Hepatocyte (in vitro differentiated cells): ENCODE results near the gene GASK1B. TPM values are rescaled to one million over a fixed set of nuclear protein-coding genes. Genes with fewer than 3 reads are reported as not detected.

Experiments used
- DNase-seq: peaks from one replicate; pipeline ENCODE4 v3.0.0-alpha.2; 2016; ENCODE audit warnings: low spot score
- H2AFZ ChIP-seq: fragments of 200-600 bp; sonication (generic); 2 replicates; pipeline ENCODE4 v1.6.0; 2016; ENCODE audit warnings: antibody characterized with exemption, mild to moderate bottlenecking
- H3K27ac ChIP-seq: fragments of 200-600 bp; sonication (generic); 2 replicates; pipeline ENCODE4 v1.5.1; 2016; ENCODE audit warnings: mild to moderate bottlenecking
- H3K27me3 ChIP-seq: fragments of 200-600 bp; sonication (generic); 2 replicates; pipeline ENCODE4 v1.6.1; 2016
- H3K36me3 ChIP-seq: fragments of 200-600 bp; sonication (generic); replicated peaks from 2 replicates; pipeline ENCODE4 v1.5.1; 2016; ENCODE audit warnings: low read depth; ENCODE audit not compliant: insufficient read depth
- H3K4me1 ChIP-seq: fragments of 200-600 bp; sonication (generic); 2 replicates; pipeline ENCODE4 v1.5.1; 2016; ENCODE audit warnings: mild to moderate bottlenecking, moderate library complexity; ENCODE audit not compliant: insufficient read depth
- H3K4me2 ChIP-seq: fragments of 200-600 bp; sonication (generic); 2 replicates; pipeline ENCODE4 v1.6.0; 2016
- H3K4me3 ChIP-seq: fragments of 200-600 bp; sonication (generic); 2 replicates; pipeline ENCODE4 v1.5.1; 2016; ENCODE audit warnings: mild to moderate bottlenecking
- H3K79me2 ChIP-seq: fragments of 200-600 bp; sonication (generic); 2 replicates; pipeline ENCODE4 v1.6.0; 2017; ENCODE audit warnings: mild to moderate bottlenecking
- H3K9me2 ChIP-seq: fragments of 200-600 bp; sonication (generic); replicated peaks from 2 replicates; pipeline ENCODE4 v1.6.0; 2017; ENCODE audit warnings: mild to moderate bottlenecking; ENCODE audit not compliant: insufficient read depth
- H3K9me3 ChIP-seq: fragments of 200-600 bp; sonication (generic); 2 replicates; pipeline ENCODE4 v1.5.1; 2016; ENCODE audit warnings: low read depth, mild to moderate bottlenecking
- H4K20me1 ChIP-seq: fragments of 200-600 bp; sonication (generic); 2 replicates; pipeline ENCODE4 v1.6.0; 2016; ENCODE audit warnings: mild to moderate bottlenecking; ENCODE audit not compliant: insufficient read depth, poor library complexity, severe bottlenecking
- EZH2 ChIP-seq: fragments of 200-600 bp; sonication (generic); IDR thresholded peaks from 2 replicates; pipeline ENCODE4 v1.6.1; 2016; ENCODE audit warnings: antibody characterized with exemption, mild to moderate bottlenecking, borderline replicate concordance
- EZH2phosphoT487 ChIP-seq: fragments of 200-600 bp; sonication (generic); IDR thresholded peaks from one replicate; pipeline ENCODE4 v1.6.1; 2018; ENCODE audit warnings: antibody characterized with exemption, mild to moderate bottlenecking, low read depth, moderate library complexity; ENCODE audit not compliant: unreplicated experiment, severe bottlenecking
- WGBS: methylation state at CpG from one replicate; pipeline ENCODE4 v1.1.6; 2016; ENCODE audit warnings: low lambda C conversion rate; ENCODE audit errors: missing lambda C conversion rate; 5-methylcytosine and 5-hydroxymethylcytosine counted together
- polyA plus RNA-seq: library from polyadenylated mRNA; unstranded; fragments of >200 nt; fragmentation: Nextera tagmentation; extraction: Ambion mirVana; gene quantifications from 2 replicates; pipeline ENCODE4 v1.2.1, GENCODE V29; 2016
- total RNA-seq: library from RNA; depleted of rRNA; stranded (reverse); fragments of >200 nt; gene quantifications from 2 replicates; pipeline ENCODE4 v1.2.3, GENCODE V29; 2014
- TF ChIP-seq, protein P1 (sequence below): fragments of 200-600 bp; sonication (generic); IDR thresholded peaks from 2 replicates; pipeline ENCODE4 v1.5.1; 2016; ENCODE audit warnings: antibody characterized with exemption, mild to moderate bottlenecking; ENCODE audit not compliant: poor library complexity

Gene GASK1B
- total and polyA plus RNA-seq, 2 experiments from 2014 or later: 30.9 to 88.8 TPM

DNA sequence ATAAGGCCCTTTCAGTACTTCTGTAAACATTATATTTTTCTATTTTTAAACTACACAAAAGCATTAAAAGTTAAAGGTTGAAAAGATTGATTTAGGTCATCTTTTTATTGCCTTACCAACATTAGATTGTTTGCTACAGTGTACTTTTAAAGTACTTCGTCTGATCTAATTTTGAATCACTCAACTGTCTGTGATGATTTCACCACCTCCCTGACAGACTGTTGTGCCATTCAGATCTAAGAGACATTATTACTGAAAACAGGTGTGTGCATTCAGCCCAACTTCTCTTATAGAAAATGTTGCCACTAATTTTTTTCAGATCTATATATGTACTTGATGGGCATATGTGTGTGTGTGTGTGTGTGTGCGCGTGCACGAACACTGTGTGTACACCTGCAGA, 39.3 kb downstream of the GASK1B start:
- WGBS: 70% methylated on average over 4 of the region's 4 CpGs
- Histone ChIP-seq H3K4me3 (no peak overlapping the region), H3K79me2 (peaks cover 77% of the 10 kb centered on the region), H2AFZ (no peak overlapping the region), H3K4me1 (peaks cover 10% of the 10 kb centered on the region), H3K9me3 (no peaks in the 10 kb centered on the region), H3K27me3 (no peaks in the 10 kb centered on the region), H3K27ac (no peak overlapping the region), H3K9me2 (no peaks in the 10 kb centered on the region), H3K4me2 (no peak overlapping the region), H4K20me1 (no peaks in the 10 kb centered on the region), H3K36me3 (no peaks in the 10 kb centered on the region)
- no peak for DNase-seq
- TF ChIP-seq EZH2phosphoT487: no peak
- no peak for TF ChIP-seq EZH2
- TF ChIP-seq, protein P1, sequence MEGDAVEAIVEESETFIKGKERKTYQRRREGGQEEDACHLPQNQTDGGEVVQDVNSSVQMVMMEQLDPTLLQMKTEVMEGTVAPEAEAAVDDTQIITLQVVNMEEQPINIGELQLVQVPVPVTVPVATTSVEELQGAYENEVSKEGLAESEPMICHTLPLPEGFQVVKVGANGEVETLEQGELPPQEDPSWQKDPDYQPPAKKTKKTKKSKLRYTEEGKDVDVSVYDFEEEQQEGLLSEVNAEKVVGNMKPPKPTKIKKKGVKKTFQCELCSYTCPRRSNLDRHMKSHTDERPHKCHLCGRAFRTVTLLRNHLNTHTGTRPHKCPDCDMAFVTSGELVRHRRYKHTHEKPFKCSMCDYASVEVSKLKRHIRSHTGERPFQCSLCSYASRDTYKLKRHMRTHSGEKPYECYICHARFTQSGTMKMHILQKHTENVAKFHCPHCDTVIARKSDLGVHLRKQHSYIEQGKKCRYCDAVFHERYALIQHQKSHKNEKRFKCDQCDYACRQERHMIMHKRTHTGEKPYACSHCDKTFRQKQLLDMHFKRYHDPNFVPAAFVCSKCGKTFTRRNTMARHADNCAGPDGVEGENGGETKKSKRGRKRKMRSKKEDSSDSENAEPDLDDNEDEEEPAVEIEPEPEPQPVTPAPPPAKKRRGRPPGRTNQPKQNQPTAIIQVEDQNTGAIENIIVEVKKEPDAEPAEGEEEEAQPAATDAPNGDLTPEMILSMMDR: no peak

DNA sequence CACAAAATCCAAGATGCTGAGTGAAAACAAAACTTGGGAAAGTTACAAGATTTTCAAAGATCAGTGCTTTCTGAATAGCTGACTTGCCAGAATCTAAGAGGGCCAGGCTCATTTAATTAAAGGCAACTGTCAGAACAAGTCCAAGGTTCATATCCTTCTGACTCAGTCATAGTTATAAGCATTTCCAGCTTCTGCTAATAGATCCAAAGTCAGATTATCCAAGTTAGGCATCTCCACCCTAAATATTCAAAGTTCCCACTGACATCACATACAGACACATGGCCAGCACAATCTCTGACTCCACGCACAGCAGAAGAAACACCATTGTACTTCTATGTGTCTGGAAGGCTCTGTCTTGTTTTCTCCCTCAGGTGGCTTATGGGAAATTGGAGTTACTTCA, 41.8 kb downstream of the GASK1B start:
- H3K9me2 ChIP-seq: no peaks in the 10 kb centered on the region
- DNase-seq: no peak
- H3K36me3 ChIP-seq: no peaks in the 10 kb centered on the region
- no peak for TF ChIP-seq EZH2phosphoT487
- no peak for TF ChIP-seq EZH2
- TF ChIP-seq, protein P1: no peak
- no peaks in the 10 kb centered on the region for H4K20me1 ChIP-seq
- peak overlapping the region; percentile 50 for H3K27ac ChIP-seq
- H3K4me3 ChIP-seq: no peak overlapping the region
- no peaks in the 10 kb centered on the region for H3K9me3 ChIP-seq
- peaks cover 52% of the 10 kb centered on the region for H3K79me2 ChIP-seq
- H3K4me2 ChIP-seq: no peak overlapping the region
- peaks cover 9% of the 10 kb centered on the region for H3K4me1 ChIP-seq
- WGBS: 54% methylated on average over 1 of the region's 1 CpG
- no peaks in the 10 kb centered on the region for H3K27me3 ChIP-seq
- no peak overlapping the region for H2AFZ ChIP-seq

DNA sequence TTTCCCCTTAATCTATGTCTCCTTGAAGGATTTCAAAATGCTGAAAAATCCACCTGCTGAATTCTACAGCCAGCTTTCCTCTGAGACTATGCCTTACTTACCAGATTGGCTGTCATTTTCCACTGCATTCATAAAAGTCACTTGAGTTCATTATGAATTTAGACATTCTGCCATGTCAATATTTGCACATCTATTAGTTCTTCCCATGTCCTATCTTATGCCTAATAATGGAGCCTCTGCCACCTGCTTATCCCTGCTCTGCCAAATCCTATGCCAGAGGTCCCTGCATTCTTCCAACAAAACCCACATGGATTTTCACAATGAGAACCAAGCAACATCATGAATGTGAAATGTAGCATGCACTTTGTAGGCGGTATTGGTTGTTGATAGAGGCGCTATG, 42.6 kb downstream of the GASK1B start:
- TF ChIP-seq EZH2phosphoT487 (no peak), EZH2 (no peak)
- TF ChIP-seq, protein P1: no peak
- H2AFZ ChIP-seq: no peak overlapping the region
- 96% methylated on average over 2 of the region's 2 CpGs for WGBS
- DNase-seq: no peak
- H4K20me1 ChIP-seq: no peaks in the 10 kb centered on the region
- peaks cover 44% of the 10 kb centered on the region for H3K79me2 ChIP-seq
- no peak overlapping the region for H3K4me3 ChIP-seq
- H3K9me3 ChIP-seq: no peaks in the 10 kb centered on the region
- no peaks in the 10 kb centered on the region for H3K36me3 ChIP-seq
- H3K4me2 ChIP-seq: no peak overlapping the region
- H3K4me1 ChIP-seq: peaks cover 9% of the 10 kb centered on the region
- no peaks in the 10 kb centered on the region for H3K9me2 ChIP-seq
- no peaks in the 10 kb centered on the region for H3K27me3 ChIP-seq
- no peak overlapping the region for H3K27ac ChIP-seq

DNA sequence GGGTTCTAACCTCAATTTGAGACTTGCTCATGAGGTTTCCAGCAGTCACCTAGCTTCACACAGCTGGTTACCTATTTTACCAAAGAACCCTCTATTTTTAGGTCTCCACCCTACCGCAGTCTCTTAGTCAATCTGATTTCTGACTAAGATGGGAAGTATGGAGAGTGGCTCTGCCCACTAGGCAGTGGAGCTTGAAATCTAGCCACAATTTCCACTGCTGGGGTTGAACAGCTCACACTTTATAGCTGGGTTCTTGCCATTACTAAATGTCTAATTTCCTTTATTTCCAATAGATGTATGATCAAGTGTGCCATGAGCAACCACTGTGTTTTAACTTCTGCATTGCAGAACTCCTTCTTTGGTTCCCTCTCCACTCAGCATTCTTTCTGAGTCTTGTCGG, 43.1 kb downstream of the GASK1B start:
- H3K9me2 ChIP-seq: no peaks in the 10 kb centered on the region
- TF ChIP-seq EZH2: no peak
- TF ChIP-seq, protein P1: no peak
- TF ChIP-seq EZH2phosphoT487: no peak
- H3K27ac ChIP-seq: no peak overlapping the region
- H4K20me1 ChIP-seq: no peaks in the 10 kb centered on the region
- H2AFZ ChIP-seq: no peak overlapping the region
- DNase-seq: no peak
- WGBS: 97% methylated on average over 2 of the region's 2 CpGs
- no peaks in the 10 kb centered on the region for H3K36me3 ChIP-seq
- H3K4me3 ChIP-seq: no peak overlapping the region
- H3K9me3 ChIP-seq: no peaks in the 10 kb centered on the region
- H3K27me3 ChIP-seq: no peaks in the 10 kb centered on the region
- H3K4me2 ChIP-seq: no peak overlapping the region
- H3K4me1 ChIP-seq: peaks cover 9% of the 10 kb centered on the region
- peaks cover 40% of the 10 kb centered on the region for H3K79me2 ChIP-seq
